Activated CD8-positive, alpha-beta memory T cell treated with anti-CD3 and anti-CD28 coated beads, Interleukin-2, amount 50 U/mL, for 1 hour (primary cell): ENCODE results near the gene RANBP3.
"Not testable (repeated sequence)": the region's sequence is repeated elsewhere in the genome, so short reads cannot be mapped to it uniquely, and the experiment has no call there.

Experiments
- DNase-seq: peaks from one replicate; pipeline ENCODE4 v3.0.0-alpha.2; 2020; ENCODE audit errors: extremely low read depth

Gene RANBP3, protein sequence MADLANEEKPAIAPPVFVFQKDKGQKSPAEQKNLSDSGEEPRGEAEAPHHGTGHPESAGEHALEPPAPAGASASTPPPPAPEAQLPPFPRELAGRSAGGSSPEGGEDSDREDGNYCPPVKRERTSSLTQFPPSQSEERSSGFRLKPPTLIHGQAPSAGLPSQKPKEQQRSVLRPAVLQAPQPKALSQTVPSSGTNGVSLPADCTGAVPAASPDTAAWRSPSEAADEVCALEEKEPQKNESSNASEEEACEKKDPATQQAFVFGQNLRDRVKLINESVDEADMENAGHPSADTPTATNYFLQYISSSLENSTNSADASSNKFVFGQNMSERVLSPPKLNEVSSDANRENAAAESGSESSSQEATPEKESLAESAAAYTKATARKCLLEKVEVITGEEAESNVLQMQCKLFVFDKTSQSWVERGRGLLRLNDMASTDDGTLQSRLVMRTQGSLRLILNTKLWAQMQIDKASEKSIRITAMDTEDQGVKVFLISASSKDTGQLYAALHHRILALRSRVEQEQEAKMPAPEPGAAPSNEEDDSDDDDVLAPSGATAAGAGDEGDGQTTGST

DNA sequence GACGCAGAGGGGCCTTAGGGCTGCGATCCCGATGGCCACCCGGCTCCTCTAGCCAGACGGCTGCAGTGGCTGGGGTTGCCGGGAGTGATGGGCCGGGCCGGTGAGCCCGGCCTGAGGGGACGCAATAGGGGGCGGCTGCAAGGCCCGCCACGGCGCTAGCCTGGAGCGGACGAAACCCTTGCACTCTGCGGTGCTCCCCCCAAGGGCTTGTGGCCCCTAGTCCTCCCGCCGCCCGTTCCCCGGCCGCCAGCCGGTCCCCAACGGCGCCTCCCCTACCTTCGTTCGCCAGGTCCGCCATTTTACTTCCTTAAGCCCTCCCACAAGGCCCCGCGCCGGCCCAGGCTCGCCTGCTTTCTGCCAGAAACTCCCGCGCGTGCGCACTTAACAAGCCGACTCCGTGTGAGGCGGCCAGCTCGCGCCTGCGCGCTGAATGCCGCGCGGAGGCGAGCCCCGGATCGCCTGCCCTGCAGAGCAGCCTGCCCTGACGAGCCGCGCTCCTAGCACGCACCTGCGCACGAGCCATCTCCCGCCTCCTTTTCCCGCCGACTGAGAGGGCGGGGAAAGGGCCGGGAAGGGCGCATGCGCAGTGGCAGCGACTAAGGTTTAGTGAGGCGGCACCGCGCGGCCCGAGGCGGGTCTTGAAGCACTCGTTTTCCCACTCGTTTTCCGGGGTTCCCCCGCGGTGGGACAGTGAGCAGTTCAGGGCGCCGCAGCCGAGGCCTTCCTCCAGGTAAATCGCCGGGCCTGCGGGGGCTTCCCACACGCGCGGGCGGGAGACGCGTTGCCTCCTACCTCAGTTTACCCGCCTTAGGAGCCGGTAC, at the start of gene RANBP3:
Gene RANBP3 (minus strand): TSS at position 356 of the 821 bp plus-strand sequence. CDS start 58 bp downstream, at position 298.
- DNase-seq = peak; percentile 98

DNA sequence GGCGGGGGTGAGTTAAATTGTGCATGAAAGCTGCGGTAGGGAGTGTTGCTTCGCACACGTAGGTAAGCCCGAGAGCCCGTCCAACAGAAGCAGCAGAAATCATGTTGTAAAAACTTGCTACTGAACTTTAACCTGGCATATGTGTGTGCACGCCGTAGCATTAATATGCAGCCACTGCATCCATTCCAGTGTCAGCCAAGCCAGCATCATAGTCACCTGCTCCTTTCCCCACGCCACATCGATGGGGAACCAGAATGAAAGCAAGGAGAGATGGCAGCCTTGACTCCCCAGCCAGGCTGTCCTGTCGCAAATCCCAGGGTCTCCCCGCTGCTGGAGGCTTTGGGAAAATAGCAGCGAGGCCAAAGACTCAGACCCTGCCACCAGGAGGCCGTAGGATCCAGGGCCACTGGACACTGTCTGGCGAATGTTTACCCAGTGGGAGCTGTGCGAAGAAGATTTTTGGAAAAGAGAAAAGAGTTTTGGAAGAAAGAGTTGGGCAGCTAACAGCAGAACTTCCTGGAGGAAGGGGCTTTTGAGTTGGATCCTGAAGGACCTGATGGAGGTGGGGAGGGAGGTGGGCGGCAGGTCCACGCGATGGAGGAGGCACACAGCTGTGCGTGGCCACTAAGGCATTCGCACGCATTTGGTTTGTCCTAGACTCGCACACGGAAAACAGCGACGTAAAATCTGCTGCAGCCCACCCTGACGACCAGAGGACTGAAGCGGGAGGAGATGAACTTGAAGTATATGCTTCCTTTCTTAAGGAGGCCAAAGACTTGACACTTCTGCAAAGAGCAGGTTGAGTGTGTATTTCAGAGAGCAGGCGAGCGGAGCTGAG, 48.7 kb upstream of the RANBP3 start:
- no peak for DNase-seq

DNA sequence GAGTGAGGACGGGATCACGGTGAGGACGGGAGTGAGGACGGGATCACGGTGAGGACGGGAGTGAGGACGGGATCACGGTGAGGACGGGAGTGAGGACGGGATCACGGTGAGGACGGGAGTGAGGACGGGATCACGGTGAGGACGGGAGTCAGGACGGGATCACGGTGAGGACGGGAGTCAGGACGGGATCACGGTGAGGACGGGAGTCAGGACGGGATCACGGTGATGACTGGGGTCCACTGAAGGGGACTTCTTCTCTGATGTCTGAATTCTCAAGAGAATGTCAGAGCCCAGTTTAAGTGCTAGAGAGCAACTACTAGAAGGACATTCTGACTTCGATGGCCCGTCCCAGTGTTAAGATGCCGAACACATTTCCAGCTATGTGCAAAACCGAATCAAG, 46.8 kb upstream of the RANBP3 start:
- not testable (repeated sequence) for DNase-seq

DNA sequence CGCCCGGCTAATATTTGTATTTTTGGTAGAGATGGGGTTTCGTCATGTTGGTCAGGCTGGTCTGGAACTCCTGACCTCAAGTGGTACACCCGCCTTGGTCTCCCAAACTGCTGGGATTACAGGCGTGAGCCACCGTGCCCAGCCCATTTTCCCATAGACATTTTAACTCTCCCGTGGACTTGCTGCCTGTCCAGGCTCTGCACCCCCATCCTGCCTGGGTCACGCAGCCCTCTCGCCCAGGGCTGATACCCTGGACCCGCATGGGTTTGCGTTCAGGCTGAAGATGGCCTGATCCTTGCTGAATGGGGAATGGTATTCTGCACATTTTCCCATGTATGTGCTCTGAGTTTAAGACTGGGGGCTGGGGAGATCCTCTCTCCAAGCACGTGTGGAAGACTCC, 46.0 kb upstream of the RANBP3 start:
- DNase-seq = no peak

DNA sequence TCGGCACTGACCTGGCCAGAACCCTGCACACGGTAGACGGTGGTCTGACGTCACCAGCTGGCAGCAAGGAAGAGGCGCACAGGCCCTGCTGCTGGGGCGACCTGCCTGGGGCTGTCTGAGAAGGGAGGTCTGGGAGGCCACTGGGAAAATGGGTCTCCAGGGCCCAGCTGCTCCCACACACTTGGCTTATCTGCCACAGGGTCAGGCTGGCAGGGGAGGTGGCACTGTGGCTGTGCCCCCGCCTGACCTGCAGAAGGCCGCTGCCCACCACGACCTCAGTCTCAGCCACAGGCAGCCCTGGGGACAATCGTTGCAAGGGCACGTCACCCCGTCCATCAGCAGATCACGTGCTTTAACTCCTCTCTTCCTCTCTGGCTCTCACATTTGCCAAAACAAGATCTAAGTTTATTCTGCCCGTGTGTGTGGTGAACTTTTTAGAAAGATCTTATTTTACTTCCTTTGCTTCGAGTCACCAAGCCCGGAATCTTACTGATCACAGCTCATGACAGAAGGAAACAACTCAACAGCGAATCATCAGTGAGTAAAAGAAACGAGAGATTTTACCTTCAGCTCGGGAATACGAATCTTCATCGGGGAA, 45.2 kb upstream of the RANBP3 start:
- no peak for DNase-seq

DNA sequence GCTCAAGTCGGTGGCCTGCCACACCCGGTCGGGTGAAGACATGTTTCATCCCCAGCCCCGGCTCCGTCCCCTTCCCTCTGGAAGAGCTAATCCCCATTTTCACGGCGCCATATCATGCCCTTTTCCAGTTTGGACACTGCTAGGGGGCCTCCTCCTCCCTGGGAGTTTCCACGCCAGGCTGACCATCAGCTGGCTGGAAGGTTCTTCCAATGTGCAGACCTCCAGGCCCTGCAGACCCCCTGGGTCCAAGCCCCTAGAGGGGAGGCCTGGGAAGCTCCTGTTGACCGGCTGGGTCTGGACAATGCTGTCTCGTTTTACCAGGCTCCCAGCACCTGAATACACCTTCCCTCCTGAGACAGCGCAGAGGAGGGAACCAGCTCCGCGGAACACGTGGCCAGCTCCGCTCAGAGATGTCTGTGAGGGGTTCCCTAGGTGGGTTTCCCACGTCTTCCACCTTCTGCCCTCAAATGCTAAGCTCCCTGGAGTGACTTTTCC, 44.7 kb upstream of the RANBP3 start:
- no peak for DNase-seq

DNA sequence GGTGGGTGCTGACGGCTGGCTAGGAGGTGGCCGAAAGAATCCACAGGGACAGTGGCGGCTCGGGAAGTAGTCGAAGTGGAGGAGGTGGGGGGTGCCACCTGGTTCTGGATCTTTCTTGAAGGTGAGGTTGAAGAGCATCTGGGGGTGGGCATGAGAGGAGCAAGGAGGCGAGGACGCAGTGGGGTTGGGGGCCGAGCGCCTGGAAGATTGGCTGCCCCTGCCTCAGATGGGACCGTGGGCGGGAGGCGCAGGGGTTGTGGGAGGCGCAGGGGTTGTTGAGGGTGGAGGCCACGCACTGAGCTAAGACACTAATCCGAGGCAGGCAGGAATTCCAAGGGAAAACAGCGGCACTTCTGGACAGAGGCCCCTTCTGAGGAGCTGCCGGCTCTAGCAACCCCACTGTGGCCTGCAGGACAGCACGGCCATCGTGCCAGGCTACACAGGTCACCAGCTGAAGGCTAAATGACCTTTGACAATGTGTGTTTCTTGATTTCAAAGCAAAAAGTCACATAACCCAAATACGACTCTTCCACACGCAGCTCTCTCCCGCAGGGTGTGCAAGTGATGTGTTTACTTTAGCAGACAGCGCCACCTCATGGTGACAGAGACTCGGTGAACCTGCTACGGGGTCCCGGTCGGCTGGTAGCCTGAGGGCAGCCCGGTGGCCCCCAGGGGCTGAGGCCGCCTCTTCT, 44.1 kb upstream of the RANBP3 start:
- DNase-seq = peak; percentile 50

DNA sequence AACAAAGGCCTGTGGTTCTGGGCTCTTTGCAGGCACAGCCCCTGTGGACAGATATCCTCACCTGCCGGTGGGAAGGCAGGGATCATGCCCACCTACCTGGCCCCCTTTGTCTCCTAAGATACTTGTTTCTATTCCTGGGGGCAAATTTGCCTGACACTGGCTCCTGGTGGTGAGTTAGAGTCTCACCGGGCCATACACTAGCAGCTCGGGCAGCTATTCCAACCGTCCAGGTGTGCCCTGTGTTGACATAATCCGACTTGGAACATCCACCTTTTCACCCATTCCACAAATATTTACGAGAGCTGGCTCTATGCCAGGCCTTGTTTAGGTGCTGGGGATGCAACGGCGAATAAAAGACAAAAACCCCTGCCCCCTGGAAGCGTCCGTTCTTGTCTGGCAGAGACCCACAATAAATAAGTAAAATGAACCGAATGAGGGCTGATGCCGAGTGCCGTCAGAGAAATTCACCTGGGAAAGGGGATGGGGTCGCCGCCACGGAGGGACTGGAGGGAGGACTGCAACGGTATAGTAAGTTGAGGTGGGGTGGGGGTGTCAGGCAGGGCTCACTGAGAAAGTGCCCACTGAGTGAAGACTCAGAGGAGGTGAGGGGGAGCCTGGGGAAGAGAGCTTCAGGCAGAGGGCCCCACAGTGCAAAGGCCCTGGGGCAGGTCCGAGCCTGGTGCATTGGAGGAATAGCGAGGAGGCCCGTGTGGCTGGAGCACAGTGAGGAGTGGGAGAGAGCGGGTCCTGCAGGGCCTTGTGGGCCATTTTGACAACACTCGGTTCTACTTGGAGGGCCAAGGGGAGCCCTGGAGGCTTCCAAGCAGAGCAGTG, 43.2 kb upstream of the RANBP3 start:
- DNase-seq = no peak

DNA sequence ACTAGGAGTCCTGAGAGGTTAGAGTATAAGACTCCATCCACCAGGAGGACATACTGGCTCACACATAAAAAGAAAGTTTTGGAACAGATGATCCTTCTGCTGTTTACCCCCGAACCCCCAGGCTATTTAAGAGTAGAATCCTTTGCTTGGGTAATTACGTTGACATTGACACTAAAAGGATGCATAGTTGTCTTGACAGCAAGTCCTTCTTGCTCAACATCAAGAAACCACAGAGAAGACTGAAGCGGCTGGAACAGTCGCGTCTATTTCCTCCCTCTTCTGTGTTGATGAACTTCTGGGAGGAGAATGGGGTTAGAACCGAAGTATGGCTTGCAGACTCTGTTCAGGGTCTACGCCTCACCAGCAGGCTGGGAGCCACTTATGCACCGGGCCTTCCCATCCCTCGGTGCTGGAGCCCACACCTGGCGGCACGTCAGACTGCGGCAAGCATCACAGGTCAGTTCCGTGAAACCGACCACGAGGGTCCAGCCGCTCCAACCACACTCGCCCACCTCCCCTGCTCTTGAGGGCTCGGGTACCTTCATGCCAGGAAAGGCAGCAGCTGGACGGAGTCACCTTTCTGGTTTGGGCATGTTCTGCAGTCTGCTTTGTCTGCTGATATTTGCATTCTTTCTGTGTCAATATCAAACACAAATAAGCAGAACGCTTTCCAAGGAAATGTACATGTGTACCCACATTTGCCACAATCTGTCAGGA, 42.4 kb upstream of the RANBP3 start:
- no peak for DNase-seq

DNA sequence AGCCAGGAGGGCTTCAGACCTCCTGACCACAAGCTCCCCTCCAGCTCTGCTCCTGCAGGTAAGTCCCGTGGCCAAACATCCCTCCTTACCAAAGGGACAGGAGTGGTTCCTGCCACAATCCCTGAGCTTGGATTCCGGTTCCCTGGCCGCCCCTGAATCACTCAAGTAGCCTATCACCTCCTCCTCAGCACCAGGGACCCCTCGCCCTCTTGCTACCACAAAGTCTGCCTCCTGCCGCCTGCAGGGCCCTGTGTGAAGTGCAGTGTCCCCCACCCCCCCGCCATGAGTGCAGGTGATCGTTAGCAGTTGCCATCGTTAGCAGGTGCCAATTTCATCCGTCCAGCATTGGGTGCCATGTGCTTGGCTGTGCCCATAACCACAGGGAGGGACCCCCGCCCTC, 40.8 kb upstream of the RANBP3 start:
- DNase-seq = no peak

DNA sequence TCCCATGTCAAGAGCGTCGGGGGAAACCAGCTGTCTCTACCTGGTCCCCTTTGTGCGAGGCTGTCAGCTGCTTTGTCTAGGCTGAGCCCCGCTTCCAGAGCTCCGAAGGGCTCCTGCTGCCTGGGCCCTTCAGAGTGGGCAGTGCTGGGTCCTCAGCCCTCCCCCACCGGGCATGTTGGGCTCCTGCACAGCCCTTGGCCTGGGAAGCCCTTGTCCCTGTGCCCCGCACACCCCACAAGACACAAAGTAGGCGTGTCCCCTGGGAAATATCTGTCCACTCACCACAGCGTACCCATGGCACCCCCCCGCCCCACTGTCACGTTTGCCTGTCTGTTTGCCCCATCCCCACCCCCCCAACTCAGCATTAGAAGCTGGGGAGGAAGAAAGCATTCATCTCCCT, 39.6 kb upstream of the RANBP3 start:
- no peak for DNase-seq

DNA sequence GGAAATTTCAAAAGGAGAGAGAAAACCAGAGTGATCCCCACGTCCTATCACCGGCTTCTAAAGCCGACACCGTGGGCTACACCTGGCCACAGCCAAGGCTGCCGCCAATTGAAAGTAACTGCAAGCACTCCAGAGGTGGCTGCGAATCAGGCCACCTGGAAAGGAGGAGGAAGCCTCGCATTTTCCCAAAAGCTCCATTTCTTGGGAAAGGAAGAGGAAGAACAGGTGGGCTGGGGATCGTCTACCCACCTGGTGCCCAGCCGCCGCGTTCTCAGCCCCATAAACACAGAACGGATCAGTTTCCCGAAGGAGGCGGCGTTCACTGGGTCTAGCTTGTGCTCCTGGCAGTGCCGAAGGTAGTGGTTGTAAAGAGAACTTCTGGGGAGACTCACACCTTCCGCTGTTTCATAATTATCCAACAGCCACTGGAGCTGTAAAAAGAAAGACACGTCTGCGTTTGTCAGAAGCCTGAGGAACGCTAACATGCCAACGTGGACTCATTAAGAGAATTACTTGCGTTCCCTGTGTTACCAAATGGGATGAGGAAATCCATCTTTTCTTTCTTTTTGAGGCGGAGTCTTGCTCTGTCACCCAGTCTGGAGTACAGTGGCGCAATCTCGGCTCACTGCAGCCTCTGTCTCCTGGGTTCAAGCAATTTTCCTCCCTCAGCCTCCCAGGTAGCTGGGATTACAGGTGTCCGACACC, 38.1 kb upstream of the RANBP3 start:
- no peak for DNase-seq

DNA sequence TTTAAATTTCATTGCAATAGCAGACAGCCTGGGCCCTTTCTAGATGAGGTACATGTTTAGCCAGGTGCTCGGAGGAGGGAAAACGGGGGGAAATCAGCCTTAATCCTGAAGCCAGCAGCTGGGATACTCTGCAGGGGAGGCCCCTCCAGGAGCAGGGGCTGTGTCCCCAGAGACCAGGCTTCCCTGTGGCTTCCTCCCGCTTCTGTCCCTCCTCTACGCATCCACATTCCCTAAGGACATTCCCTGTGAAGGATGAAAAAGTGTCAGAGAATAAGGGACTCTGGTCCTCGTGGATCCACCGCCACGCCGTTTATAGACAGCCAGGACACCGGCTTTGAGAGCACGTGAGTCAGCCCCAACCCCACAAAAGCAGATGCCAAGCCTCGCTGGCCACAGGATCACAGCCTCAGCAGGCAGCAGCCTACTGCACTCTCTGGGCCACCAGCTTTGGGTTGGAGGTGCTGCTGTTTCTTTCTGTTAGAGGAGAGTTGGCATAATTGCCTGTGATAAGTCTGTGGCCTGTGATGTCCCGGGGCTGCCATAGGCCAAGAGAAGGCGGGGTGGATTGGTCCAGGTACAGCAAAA, 36.7 kb upstream of the RANBP3 start:
- no peak for DNase-seq

DNA sequence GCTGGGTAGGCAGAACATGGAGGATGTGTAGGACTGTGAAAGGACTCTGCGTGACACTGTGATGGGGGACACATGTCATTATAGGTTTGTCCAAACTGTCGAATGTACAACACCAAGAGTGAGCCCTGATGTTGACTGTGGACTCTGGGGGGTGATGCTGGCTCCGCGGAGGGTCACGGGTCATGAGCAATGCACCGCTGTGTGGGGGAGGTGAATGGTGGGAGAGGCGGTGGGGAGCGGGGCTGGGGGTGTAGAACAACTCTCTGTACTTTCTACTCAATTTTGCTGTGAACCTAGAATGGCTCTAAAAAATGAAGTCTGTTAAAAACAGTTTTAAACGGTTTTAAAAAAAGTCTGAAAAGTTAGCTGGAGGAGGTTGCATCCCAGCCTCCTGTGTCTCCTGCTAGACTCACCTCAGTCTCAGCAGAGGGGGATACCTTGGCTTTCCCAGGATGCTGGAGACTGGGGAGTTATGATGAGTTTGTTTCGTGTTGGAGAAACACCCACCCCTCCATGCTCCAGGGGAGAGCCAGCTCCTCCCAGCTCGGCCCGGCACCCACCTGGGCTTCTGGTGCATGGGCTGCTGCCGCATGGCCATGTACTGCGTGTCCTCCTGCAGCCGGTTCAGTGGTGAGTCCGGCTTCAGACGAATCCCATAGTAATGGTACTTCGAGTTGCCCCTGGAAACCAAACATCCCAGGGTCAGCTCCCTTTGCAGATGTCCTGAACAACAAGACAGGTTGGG, 34.7 kb upstream of the RANBP3 start:
- no peak for DNase-seq

DNA sequence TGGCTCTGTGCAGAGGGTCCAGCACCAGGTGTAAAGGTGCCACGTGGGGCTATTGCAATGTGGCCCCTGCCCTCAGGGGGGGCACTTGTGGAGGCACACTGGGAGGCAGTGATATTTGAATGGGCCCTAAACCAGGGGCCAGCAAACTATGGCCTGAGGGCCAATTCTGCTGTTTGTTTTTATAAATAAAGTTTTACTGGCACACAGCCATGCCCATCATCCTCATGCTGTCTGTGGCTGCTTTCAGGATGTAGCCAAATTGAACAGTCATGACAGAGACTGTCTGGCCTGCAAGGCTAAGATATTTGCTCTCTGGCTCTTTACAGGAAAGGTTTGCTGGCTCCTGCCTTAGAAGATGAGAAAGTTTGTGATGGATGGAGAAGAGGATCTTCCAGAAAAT, 33.9 kb upstream of the RANBP3 start:
- DNase-seq = no peak

DNA sequence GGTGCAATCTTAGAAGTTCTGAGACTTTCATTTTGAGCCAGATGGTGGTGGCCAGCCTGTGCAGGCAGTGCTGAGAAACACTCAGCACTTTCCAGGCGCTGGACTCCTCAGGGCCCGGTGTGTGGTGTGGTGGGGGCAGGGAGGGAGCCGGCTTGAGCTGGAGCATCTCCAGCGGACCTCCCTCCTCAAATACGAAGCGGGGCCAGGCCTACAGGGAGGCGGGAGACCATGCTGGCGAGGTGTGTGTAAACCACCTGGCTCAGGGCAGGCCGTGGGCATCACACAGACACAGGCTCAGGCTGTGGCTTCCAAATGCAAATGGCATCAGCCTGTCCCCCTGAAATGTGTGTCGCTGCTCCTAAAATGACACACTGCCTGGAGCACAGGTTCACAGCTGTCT, 33.3 kb upstream of the RANBP3 start:
- no peak for DNase-seq

DNA sequence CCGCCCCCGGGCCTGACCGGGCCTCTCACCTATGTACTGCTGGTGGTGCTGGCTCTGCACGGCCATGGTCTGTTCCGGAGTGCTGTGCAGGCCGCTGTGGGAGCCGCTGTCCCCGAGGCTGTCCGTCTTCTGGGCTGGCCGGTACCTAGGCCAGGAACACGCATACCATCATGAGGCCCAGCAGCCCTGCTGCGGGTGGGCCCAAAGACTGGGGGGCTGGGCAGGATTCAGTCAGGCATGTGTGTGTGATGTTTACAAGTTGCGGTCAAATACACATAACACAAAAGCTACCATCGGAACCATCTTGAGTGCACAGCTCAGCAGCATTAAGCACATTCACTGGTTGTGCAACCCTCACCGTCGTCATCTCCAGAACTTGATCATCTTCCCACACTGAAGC, 32.2 kb upstream of the RANBP3 start:
- no peak for DNase-seq
